ENCODE results near the gene SLC1A4.

SLC1A4 gene

DNA sequence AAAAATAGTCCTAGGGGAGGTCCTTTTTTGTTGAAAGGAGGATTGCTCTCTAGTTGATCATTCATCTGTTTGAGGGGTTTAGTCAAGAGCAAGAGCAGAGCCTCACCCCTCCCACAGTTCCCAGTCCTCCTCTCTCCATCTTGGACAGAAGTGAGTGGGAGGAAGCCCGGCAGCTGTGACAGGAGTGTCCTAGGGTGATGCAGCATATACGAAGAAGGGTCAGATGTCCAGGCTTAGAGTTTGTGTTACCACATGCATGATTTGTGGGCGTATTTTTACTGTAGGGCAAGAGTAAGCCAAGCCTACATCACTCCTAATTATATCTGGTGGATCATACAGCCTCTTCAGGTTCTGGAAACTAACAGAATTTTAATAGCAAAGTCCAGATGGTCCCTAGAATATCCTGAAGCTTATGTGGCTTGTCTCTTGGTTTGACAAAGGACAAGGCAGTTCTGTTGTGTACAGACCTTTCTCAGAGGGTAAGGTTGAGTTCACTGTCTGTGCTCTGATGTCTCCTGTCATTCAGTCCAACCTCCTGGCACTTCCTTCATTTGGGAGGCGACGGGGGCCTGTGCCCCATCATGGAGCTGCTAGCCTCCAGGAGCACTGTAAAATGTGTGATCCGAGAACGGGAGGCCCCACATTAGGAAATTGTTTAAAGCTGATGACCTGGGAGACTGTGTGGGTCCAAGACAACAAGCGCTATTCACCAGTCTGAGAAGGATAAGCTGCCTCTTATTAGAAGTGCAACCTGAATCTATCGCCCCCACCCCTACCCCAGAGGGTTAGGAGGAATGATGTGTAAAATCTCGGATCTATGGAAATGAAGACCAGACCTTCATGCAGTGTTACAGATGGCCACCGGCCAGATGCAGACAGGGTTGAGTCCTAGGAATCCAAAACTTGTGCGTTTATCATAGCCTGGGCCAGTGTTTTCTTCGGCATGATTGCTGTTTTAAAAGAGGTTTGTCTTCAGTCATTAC lies 73.9 kb downstream of the SLC1A4 start:
- TF ChIP-seq, protein P1, sequence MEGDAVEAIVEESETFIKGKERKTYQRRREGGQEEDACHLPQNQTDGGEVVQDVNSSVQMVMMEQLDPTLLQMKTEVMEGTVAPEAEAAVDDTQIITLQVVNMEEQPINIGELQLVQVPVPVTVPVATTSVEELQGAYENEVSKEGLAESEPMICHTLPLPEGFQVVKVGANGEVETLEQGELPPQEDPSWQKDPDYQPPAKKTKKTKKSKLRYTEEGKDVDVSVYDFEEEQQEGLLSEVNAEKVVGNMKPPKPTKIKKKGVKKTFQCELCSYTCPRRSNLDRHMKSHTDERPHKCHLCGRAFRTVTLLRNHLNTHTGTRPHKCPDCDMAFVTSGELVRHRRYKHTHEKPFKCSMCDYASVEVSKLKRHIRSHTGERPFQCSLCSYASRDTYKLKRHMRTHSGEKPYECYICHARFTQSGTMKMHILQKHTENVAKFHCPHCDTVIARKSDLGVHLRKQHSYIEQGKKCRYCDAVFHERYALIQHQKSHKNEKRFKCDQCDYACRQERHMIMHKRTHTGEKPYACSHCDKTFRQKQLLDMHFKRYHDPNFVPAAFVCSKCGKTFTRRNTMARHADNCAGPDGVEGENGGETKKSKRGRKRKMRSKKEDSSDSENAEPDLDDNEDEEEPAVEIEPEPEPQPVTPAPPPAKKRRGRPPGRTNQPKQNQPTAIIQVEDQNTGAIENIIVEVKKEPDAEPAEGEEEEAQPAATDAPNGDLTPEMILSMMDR (IDR thresholded peaks at IDR 0.05; ENCODE audit: low read depth, low read length) = no peak
- no peak overlapping the region for H3K4me3 ChIP-seq (replicated peaks in 1 of 2; ENCODE audit: low read depth in 2 of 2, low read length in 2 of 2)
- DNase-seq (ENCODE audit: low read depth in 2 of 2) = peak; percentile 32 to 67

DNA sequence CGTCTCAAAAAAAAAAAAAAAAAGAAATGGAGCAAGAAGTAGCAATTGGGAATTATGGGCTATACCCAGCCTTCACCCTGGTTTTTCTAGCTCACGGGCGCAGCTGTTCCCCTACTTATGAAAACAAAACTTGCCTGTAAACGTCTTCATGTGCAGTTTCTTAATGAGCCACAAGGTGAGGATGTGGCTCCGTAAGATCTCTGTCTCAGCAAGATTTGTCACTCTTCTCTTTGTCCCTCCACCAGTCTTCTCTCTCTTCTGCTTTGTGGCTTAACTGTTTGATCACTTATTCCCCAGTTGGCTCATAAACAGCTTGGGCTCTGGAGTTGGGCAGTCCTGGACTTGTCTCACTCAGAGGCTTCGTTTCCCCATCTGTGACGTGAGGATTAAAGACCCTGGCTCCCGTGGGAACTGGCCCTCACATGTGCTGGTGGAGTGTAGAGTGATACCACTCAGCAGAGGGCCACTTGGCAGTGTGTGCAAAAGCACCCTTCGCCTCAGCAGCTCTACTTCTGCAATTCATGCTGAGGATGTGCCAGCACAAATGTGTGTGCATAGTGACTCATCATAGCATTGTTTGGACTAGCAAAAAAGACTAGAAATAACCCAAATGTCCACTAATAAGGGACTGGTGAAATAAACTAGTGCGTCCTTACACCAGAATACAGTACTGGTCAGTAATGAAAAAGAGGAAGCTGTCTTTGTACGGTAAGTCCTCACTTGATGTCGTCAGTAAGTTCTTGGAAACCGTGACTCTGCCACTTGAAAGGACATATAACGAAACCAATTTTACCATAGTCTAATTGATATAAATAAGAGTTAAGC lies 75.7 kb downstream of the SLC1A4 start:
- no peak overlapping the region for H3K4me3 ChIP-seq (replicated peaks in 1 of 2; ENCODE audit: low read depth in 2 of 2, low read length in 2 of 2)

DNA sequence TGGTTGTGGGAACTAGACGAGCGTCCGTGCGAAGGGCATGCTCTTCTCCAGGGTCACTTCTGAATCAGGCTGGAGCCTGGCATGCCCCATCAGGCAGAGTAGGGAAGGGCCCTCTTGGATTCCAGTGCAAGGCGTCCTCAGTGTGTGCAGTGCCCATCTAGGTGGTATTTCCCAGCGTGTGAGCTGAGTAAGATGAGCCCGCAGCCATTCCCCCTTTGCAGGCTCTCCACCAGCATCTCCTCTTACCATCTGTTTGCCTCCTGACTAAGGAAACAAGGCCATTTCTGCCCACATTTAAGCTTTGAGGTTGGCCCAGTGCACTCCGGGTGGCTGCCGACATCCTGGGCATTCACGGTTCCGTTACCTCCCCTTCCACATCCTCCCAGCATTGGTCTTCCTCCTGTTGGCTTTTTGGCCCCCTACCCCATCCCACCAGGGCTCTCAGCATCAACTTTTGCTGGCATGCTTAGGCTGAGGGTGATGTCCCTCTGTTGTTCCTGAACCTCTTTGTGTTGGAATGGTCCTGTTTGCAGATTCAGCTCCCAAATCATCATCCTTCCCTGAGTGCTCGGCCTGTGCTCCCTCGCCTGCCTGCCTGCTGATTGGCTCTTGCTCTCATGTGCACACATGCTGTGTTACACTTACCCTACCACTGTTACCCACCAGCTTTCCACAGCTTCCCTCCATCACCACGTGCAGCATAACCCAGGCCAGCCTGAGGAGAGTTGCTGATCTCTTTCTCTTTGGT lies 78.8 kb downstream of the SLC1A4 start:
- TF ChIP-seq, protein P1 (IDR thresholded peaks at IDR 0.05; ENCODE audit: low read depth, low read length) = no peak
- DNase-seq (ENCODE audit: low read depth in 2 of 2) = no peak
- no peak overlapping the region for H3K4me3 ChIP-seq (replicated peaks in 1 of 2; ENCODE audit: low read depth in 2 of 2, low read length in 2 of 2)

More for the DNA sequence above, 75.7 kb downstream of the SLC1A4 start:
- peak; percentile 95 for DNase-seq (ENCODE audit: low read depth in 2 of 2)
- TF ChIP-seq, protein P1 (IDR thresholded peaks at IDR 0.05; ENCODE audit: low read depth, low read length) = peak; percentile 66

DNA sequence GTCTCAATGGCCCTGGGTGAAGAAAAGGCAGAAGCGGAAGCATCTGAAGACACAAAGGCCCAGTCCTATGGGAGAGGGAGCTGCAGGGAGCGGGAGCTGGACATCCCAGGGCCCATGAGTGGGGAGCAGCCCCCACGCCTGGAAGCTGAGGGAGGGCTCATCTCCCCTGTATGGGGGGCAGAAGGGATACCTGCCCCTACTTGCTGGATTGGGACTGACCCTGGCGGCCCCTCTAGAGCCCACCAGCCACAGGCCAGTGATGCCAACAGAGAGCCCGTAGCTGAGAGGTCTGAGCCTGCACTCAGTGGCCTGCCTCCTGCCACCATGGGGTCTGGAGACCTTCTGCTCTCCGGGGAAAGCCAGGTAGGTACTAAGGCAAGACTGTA lies 80.2 kb downstream of the SLC1A4 start:
- TF ChIP-seq, protein P1 (IDR thresholded peaks at IDR 0.05; ENCODE audit: low read depth, low read length) = no peak
- H3K4me3 ChIP-seq (replicated peaks in 1 of 2; ENCODE audit: low read depth in 2 of 2, low read length in 2 of 2) = no peak overlapping the region
- DNase-seq (ENCODE audit: low read depth in 2 of 2) = no peak

DNA sequence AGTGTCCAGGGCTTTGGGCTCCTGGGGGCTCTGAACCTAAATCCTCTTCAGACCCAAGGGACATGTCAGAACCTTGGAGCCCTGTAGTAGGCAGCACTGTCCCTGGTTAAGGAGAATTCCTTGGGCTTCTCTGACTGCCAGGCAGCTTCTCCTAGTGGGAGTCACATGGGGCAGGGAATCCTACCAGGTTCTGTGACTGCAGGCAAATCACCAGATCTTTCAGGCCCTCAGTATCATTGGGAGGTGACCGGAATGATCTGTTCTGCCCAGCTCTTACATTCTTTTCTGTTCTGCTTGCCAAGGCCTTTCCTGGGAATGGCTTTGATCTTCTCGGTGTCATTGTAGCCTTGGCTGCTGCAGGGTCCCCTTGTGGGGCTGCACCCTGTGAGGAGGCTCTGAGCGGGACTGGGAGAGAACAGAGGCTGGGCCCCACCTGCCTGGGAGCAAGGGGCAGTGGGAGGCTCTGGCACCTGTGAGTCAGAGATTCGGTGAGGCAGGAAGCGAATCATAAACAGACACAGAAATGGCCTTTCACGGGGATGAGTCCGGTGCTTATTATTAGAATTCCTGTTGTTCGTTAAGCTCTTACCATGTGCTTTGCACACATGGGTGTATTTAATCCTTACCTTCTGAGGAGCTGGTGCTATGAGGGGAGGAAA lies 81.1 kb downstream of the SLC1A4 start:
- no peak overlapping the region for H3K4me3 ChIP-seq (replicated peaks in 1 of 2; ENCODE audit: low read depth in 2 of 2, low read length in 2 of 2)
- TF ChIP-seq, protein P1 (IDR thresholded peaks at IDR 0.05; ENCODE audit: low read depth, low read length) = peak; percentile 30
- peak; percentile 45 to 59 for DNase-seq (ENCODE audit: low read depth in 2 of 2)

GRCh38 chr2:65070856-65071255 lies 81.7 kb downstream of the SLC1A4 start:
- DNase-seq (ENCODE audit: low read depth in 2 of 2) = no peak
- TF ChIP-seq, protein P1 (IDR thresholded peaks at IDR 0.05; ENCODE audit: low read depth, low read length) = no peak
- H3K4me3 ChIP-seq (replicated peaks in 1 of 2; ENCODE audit: low read depth in 2 of 2, low read length in 2 of 2) = no peak overlapping the region

Measured in cardiac fibroblast (primary cell).